GM10248 (cell line): Measurements from ENCODE around the gene C10orf95.

Experiments
- CTCF ChIA-PET: fragments of 300-600 bp; sonication (Branson Sonifier 250); formaldehyde crosslinking; extraction: SDS; loops from one replicate; lab custom pipeline; 2021; ENCODE audit warnings: antibody characterized with exemption; lab: Yijun Ruan, JAX
- POLR2A ChIA-PET: fragments of 350-650 bp; sonication (Branson Sonifier 250); formaldehyde crosslinking; extraction: SDS; loops from one replicate; lab custom pipeline; 2020; ENCODE audit warnings: antibody characterized with exemption; lab: Yijun Ruan, JAX
- DNase-seq: peaks from one replicate; pipeline ENCODE4 v3.0.0; 2012; ENCODE audit errors: extremely low spot score
- CTCF ChIP-seq: IDR thresholded peaks from 2 replicates; pipeline ENCODE4 v1.5.1; 2012; ENCODE audit warnings: mild to moderate bottlenecking, low read depth; ENCODE audit errors: extremely low read depth, missing control alignments, control extremely low read depth

Gene C10orf95

GRCh38 chr10:102421507-102421756 is 29.9 kb downstream of the C10orf95 start:
- ChIA-PET POLR2A (interaction anchor here (1.0 to 1.3 kb wide), 2 partner anchors 11 to 26 kb away, joined by 4 read pairs; partner anchors contain the start of genes CUEDC2 and NFKB2), CTCF (interaction anchor here (1.1 to 10.0 kb wide), 23 partner anchors 10 to 264 kb away, joined by 3 to 140 read pairs (median 8); partner anchors contain the start of genes ACTR1A, C10orf95, CUEDC2 and ELOVL3)
- DNase-seq, result no peak
- no peak for TF ChIP-seq CTCF

GRCh38 chr10:102420714-102421506 is 30.4 kb downstream of the C10orf95 start, which contains the start of gene FBXL15:
TSS of gene FBXL15 (plus strand) at chr10:102420836. CDS start at chr10:102421130, 294 bp downstream.
- TF ChIP-seq CTCF, result no peak
- POLR2A ChIA-PET, result interaction anchor here (1.0 to 1.3 kb wide), 2 partner anchors 12 to 26 kb away, joined by 4 read pairs; partner anchors contain the start of genes CUEDC2 and NFKB2
- CTCF ChIA-PET, result interaction anchor here (1.2 to 10.0 kb wide), 17 partner anchors 9 to 251 kb away, joined by 3 to 140 read pairs (median 8); partner anchors contain the start of genes C10orf95, CUEDC2, ELOVL3 and NFKB2
- peak; percentile 96 for DNase-seq

DNA sequence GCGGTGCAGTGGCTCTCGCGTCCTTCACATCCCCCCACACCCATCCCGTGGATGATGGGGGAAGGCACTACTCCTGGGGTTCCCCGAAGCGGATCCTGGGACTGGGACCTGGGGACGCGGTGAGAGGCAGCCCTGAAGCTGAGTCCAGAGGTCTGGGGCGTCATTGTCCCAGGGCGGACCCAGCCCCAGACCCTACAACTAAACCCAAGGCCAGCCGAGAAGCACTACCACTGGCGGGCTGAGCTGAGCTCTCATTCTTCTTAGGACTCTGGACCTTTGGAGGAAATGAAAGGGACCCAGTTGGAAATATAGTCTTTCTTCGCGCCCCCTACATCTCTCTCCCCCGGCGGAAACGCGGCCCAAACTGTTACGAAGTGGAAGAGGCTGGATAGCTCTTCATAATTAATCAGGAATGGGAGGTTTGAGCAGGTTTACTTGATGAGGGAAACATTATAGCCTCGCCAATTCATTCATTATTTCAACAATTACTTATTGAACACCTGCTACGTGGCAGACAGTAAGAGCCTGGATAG is 31.1 kb downstream of the C10orf95 start:
- no peak for DNase-seq
- no peak for TF ChIP-seq CTCF

DNA sequence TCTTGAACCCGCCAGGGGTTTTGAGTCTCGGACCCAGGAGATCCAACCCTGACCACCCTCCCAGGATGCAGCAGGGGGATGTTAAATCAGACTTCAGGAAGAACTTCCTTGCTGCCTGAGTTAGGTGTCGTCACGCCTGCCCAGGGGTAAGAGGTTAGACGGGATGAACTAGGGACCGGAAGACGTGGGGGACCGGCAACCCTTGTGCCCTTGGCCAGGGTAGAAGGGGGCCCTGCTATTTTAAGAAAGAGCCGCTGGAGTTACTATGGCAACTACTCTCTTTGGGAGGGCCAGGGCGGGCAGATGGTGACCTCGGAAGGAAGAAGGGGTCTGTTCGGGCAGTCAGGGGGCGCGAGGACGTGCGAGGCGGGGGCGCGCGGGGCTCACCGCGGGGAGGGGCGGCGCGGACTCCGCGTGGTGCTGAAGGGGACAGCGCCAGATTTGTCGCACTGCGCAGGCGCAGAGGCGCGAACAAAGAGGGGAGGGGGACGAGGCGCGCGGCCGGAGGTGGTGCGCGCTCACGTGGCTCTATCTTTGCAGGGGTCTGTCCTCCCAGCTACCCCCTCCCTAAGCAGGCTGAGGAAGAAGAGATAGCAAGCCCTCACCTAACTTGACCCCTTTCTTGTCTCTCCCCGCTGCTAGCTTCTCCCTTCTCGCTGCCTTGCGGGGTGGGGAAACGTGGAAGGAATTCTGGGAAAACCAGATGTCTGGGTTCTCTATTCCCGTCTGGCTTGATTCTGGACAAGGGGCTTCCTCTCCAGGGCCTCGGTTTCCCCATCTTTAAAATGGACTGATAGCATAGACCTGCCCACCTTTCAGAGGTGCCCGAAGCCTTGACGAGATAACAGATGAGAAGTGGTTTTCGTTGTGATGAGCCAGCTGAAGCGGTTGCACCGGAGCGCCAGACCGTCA is 31.8 kb downstream of the C10orf95 start:
- POLR2A ChIA-PET, result interaction anchor here (0.6 kb wide), 1 partner anchor 167 kb away, joined by 6 read pairs; no protein-coding TSS in a partner anchor
- DNase-seq, result peak; percentile 80
- CTCF ChIA-PET, result interaction anchor here (1.5 to 10.0 kb wide), 8 partner anchors 8 to 188 kb away, joined by 4 to 140 read pairs (median 50); partner anchors contain the start of genes C10orf95, CUEDC2, NFKB2 and SUFU
- no peak for TF ChIP-seq CTCF

More for the DNA sequence above, 31.1 kb downstream of the C10orf95 start:
- CTCF ChIA-PET, result interaction anchor here (1.2 to 10.0 kb wide), 11 partner anchors 9 to 189 kb away, joined by 3 to 140 read pairs (median 24); partner anchors contain the start of genes C10orf95, CUEDC2, NFKB2 and SUFU
- POLR2A ChIA-PET, result no interaction called here

- CTCF ChIA-PET, result interaction anchor here (1.0 to 2.1 kb wide), 3 partner anchors 15 to 32 kb away, joined by 3 to 6 read pairs (median 3); partner anchors contain the start of gene C10orf95
- POLR2A ChIA-PET, result no interaction called here
- no peak for TF ChIP-seq CTCF
- DNase-seq, result no peak
Observed at GRCh38 chr10:102418622-102419268, 32.6 kb downstream of the C10orf95 start, which contains the start of gene PSD. TSS of gene PSD (minus strand) at chr10:102418785. CDS start at chr10:102417038, 1,747 bp downstream.
